H9 (cell line): ENCODE data around the gene DQX1. TPM values are rescaled to one million over a fixed set of nuclear protein-coding genes. Genes with fewer than 3 reads are reported as not detected.

ENCODE experiments used
- DNase-seq: peaks from one replicate; pipeline ENCODE4 v3.0.0-alpha.2; 2017
- H2AFZ ChIP-seq: one replicate; pipeline ENCODE4 v1.6.1; 2013; ENCODE audit warnings: mild to moderate bottlenecking, low read length, control low read depth, moderate library complexity
- H2AK5ac ChIP-seq: 2 replicates; pipeline ENCODE4 v1.6.1; 2013; ENCODE audit warnings: low read length, control low read depth, mixed read lengths; ENCODE audit not compliant: insufficient read length
- H2BK120ac ChIP-seq: one replicate; pipeline ENCODE4 v1.6.1; 2013; ENCODE audit warnings: low read depth, mild to moderate bottlenecking, low read length, control low read depth, inconsistent platforms; ENCODE audit not compliant: poor library complexity, severe bottlenecking
- H2BK12ac ChIP-seq: 2 replicates; pipeline ENCODE4 v1.6.1; 2013; ENCODE audit warnings: low read length, control low read depth, mixed read lengths, low read depth; ENCODE audit not compliant: insufficient read length
- H2BK15ac ChIP-seq: 2 replicates; pipeline ENCODE4 v1.6.1; 2013; ENCODE audit warnings: low read depth, low read length, control low read depth
- H2BK20ac ChIP-seq: one replicate; pipeline ENCODE4 v1.6.1; 2013; ENCODE audit warnings: low read depth, mild to moderate bottlenecking, low read length, control low read depth, inconsistent platforms; ENCODE audit not compliant: poor library complexity, severe bottlenecking
- H2BK5ac ChIP-seq: 2 replicates; pipeline ENCODE4 v1.6.1; 2013; ENCODE audit warnings: low read length, control low read depth, mixed read lengths; ENCODE audit not compliant: insufficient read length
- H3K14ac ChIP-seq: 2 replicates; pipeline ENCODE4 v1.6.1; 2013; ENCODE audit warnings: low read length, control low read depth; ENCODE audit not compliant: insufficient read depth
- H3K18ac ChIP-seq: 2 replicates; pipeline ENCODE4 v1.6.1; 2013; ENCODE audit warnings: low read depth, mild to moderate bottlenecking, mixed read lengths, low read length, control low read depth; ENCODE audit not compliant: insufficient read length
- H3K23ac ChIP-seq: 2 replicates; pipeline ENCODE4 v1.6.1; 2013; ENCODE audit warnings: low read length, control low read depth, mixed read lengths, low read depth; ENCODE audit not compliant: insufficient read length
- H3K23me2 ChIP-seq: 2 replicates; pipeline ENCODE4 v1.6.1; 2013; ENCODE audit warnings: low read depth, mild to moderate bottlenecking, mixed read lengths, low read length, control low read depth; ENCODE audit not compliant: insufficient read length, poor library complexity, severe bottlenecking
- H3K27ac ChIP-seq: 2 replicates; pipeline ENCODE4 v1.5.1; 2013; ENCODE audit warnings: low read length, control low read depth, mixed read lengths, low read depth; ENCODE audit not compliant: insufficient read length
- H3K27me3 ChIP-seq: 2 replicates; pipeline ENCODE4 v1.6.1; 2013; ENCODE audit warnings: low read length, control low read depth, inconsistent platforms; ENCODE audit not compliant: insufficient read depth
- H3K4ac ChIP-seq: 2 replicates; pipeline ENCODE4 v1.6.1; 2013; ENCODE audit warnings: low read depth, mild to moderate bottlenecking, control low read depth, inconsistent platforms, low read length, moderate library complexity
- H3K4me1 ChIP-seq: 2 replicates; pipeline ENCODE4 v1.6.1; 2013; ENCODE audit warnings: low read length, control low read depth, inconsistent platforms; ENCODE audit not compliant: insufficient read depth
- H3K4me2 ChIP-seq: 2 replicates; pipeline ENCODE4 v1.6.1; 2013; ENCODE audit warnings: low read length, control low read depth, mixed read lengths; ENCODE audit not compliant: insufficient read length, insufficient read depth
- H3K56ac ChIP-seq: 2 replicates; pipeline ENCODE4 v1.6.1; 2013; ENCODE audit warnings: low read depth, mild to moderate bottlenecking, mixed read lengths, low read length, control low read depth; ENCODE audit not compliant: insufficient read length
- H3K79me1 ChIP-seq: 2 replicates; pipeline ENCODE4 v1.6.1; 2013; ENCODE audit warnings: low read depth, mild to moderate bottlenecking, moderate library complexity, low read length, control low read depth, inconsistent platforms; ENCODE audit not compliant: insufficient read depth, poor library complexity, severe bottlenecking
- H3K79me2 ChIP-seq: 2 replicates; pipeline ENCODE4 v1.6.1; 2013; ENCODE audit warnings: low read length, control low read depth, inconsistent platforms; ENCODE audit not compliant: insufficient read depth
- H3K9ac ChIP-seq: 2 replicates; pipeline ENCODE4 v1.6.1; 2013; ENCODE audit warnings: low read length, control low read depth, mixed read lengths; ENCODE audit not compliant: insufficient read length; ENCODE audit errors: extremely low read depth
- H3K9me3 ChIP-seq: one replicate; pipeline ENCODE4 v1.6.1; 2013; ENCODE audit warnings: low read depth, low read length, inconsistent platforms; ENCODE audit not compliant: control insufficient read depth
- H3T11ph ChIP-seq: one replicate; pipeline ENCODE4 v1.6.1; 2013; ENCODE audit warnings: mild to moderate bottlenecking, low read length, control low read depth, inconsistent platforms
- H4K20me1 ChIP-seq: one replicate; pipeline ENCODE4 v1.6.1; 2013; ENCODE audit not compliant: control insufficient read depth, insufficient read length, insufficient read depth
- H4K5ac ChIP-seq: 2 replicates; pipeline ENCODE4 v1.6.1; 2013; ENCODE audit warnings: low read depth, mild to moderate bottlenecking, mixed read lengths, low read length, control low read depth; ENCODE audit not compliant: insufficient read length
- H4K8ac ChIP-seq: replicated peaks from 2 replicates; pipeline ENCODE4 v1.6.1; 2013; ENCODE audit warnings: low read length, control low read depth, mixed read lengths, low read depth; ENCODE audit not compliant: insufficient read length
- H4K91ac ChIP-seq: 2 replicates; pipeline ENCODE4 v1.6.1; 2013; ENCODE audit warnings: low read depth, mild to moderate bottlenecking, moderate library complexity, mixed read lengths, low read length, control low read depth; ENCODE audit not compliant: insufficient read length
- H3K27ac Mint-ChIP-seq, 3 experiments: 2 replicates in 2 of 3; 3 replicates in 1 of 3; pipeline ENCODE4 v1.8.0; 2020 to 2021; ENCODE audit warnings: mixed read lengths in 3 of 3, mild to moderate bottlenecking in 1 of 3, moderate library complexity in 1 of 3
- H3K27me3 Mint-ChIP-seq: 2 replicates; pipeline ENCODE4 v1.8.0; 2021; ENCODE audit warnings: low read depth, mild to moderate bottlenecking, moderate library complexity, mixed read lengths
- H3K36me3 Mint-ChIP-seq, 3 experiments: 2 replicates in 2 of 3; 3 replicates in 1 of 3; pipeline ENCODE4 v1.8.0; 2020 to 2021; ENCODE audit warnings: low read depth in 3 of 3, mixed read lengths in 3 of 3; ENCODE audit not compliant: insufficient read depth in 1 of 3
- H3K4me1 Mint-ChIP-seq, 2 experiments: 2 replicates each; pipeline ENCODE4 v1.8.0; 2020; ENCODE audit warnings: mixed read lengths in 2 of 2
- H3K4me3 Mint-ChIP-seq, 2 experiments: 2 replicates in 1 of 2; 3 replicates in 1 of 2; pipeline ENCODE4 v1.8.0; 2020 to 2021; ENCODE audit warnings: mild to moderate bottlenecking in 2 of 2, mixed read lengths in 2 of 2, moderate library complexity in 1 of 2
- H3K9me3 Mint-ChIP-seq, 2 experiments: 2 replicates in 1 of 2; 3 replicates in 1 of 2; pipeline ENCODE4 v1.8.0; 2020; ENCODE audit warnings: mild to moderate bottlenecking in 2 of 2, mixed read lengths in 2 of 2, moderate library complexity in 1 of 2
- CTCF ChIP-seq: fragments of 200-600 bp; sonication (generic); conservative IDR thresholded peaks from 3 replicates; pipeline ENCODE4 v1.8.0; 2021; ENCODE audit warnings: antibody characterized with exemption, mild to moderate bottlenecking
- WGBS: extraction: QIAGEN DNeasy Blood & Tissue Kit; methylation state at CpG from one replicate; pipeline ENCODE4 v1.1.7; 2013; ENCODE audit warnings: missing lambda C conversion rate, low lambda C conversion rate, mixed read lengths; ENCODE audit not compliant: insufficient read length; ENCODE audit errors: extremely low coverage; 5-methylcytosine and 5-hydroxymethylcytosine counted together
- total RNA-seq: library from RNA; stranded (reverse); gene quantifications from 2 replicates; pipeline ENCODE4 v1.2.1, GENCODE V29; 2021

The DQX1 gene
- total RNA-seq, 1 experiment from 2014 or later, result 0.98 TPM

GRCh38 chr2:74546004-74546403, 20.0 kb upstream of the DQX1 start:
- H3K4me1 ChIP-seq, result no peaks in the 10 kb centered on the region
- no peak overlapping the region for H2AFZ ChIP-seq
- TF ChIP-seq CTCF, result no peak
- H3K27me3 ChIP-seq, result no peaks in the 10 kb centered on the region; the same call in 1 of the 2 replicates
- no peak overlapping the region for H4K8ac ChIP-seq
- Mint-ChIP-seq H3K36me3 (peaks cover 0 to 3% (median 2%) of the 10 kb centered on the region in 3 experiments; a peak in 3 of 7 replicates), H3K9me3 (no peaks in the 10 kb centered on the region), H3K4me3 (no peak overlapping the region; a peak in 1 of 5 replicates), H3K27me3 (peaks cover 33% of the 10 kb centered on the region), H3K27ac (no peak overlapping the region), H3K4me1 (peaks cover 15 to 16% of the 10 kb centered on the region in 2 experiments)
- no peak overlapping the region for H2AK5ac ChIP-seq
- H4K20me1 ChIP-seq, result no peaks in the 10 kb centered on the region
- H3K56ac ChIP-seq, result no peak overlapping the region
- H3K9me3 ChIP-seq, result no peaks in the 10 kb centered on the region
- no peak overlapping the region for H3T11ph ChIP-seq
- peaks cover 4% of the 10 kb centered on the region for H3K23me2 ChIP-seq
- H3K27ac ChIP-seq, result no peak overlapping the region
- no peak overlapping the region for H2BK20ac ChIP-seq
- no peak overlapping the region for H4K5ac ChIP-seq
- no peak overlapping the region for H3K4ac ChIP-seq
- H3K79me2 ChIP-seq, result 0 out of 2 replicates have a peak, but pooled peaks cover 2% of the 10 kb centered on the region
- no peak overlapping the region for H3K14ac ChIP-seq
- H3K4me2 ChIP-seq, result no peak overlapping the region
- H2BK15ac ChIP-seq, result no peak overlapping the region
- no peak overlapping the region for H3K9ac ChIP-seq
- H2BK12ac ChIP-seq, result no peak overlapping the region
- H2BK5ac ChIP-seq, result no peak overlapping the region
- WGBS, result no CpG with 5 or more reads among the region's 3 CpGs
- no peak overlapping the region for H3K23ac ChIP-seq
- H2BK120ac ChIP-seq, result no peak overlapping the region
- no peak overlapping the region for H4K91ac ChIP-seq
- no peak for DNase-seq
- no peaks in the 10 kb centered on the region for H3K79me1 ChIP-seq
- H3K18ac ChIP-seq, result no peak overlapping the region
